NCI-H2029 (cell line): ENCODE results near the gene SUGCT.
A peak's percentile ranks its signal among the peaks of the same experiment; 100 is the strongest.
"Not testable (repeated sequence)": the region's sequence is repeated elsewhere in the genome, so short reads cannot be mapped to it uniquely, and the experiment has no call there.

Experiments used
- DNase-seq: peaks from one replicate; lab custom pipeline; 2025; lab: John Stamatoyannopoulos, UW

SUGCT gene

GRCh38 chr7:40200791-40201190 lies 66.0 kb downstream of the SUGCT start:
- no peak for DNase-seq

- no peak for DNase-seq
Measured at GRCh38 chr7:40202851-40203250, 68.0 kb downstream of the SUGCT start.

GRCh38 chr7:40204581-40204980 lies 69.8 kb downstream of the SUGCT start:
- no peak for DNase-seq

- DNase-seq = no peak
Measured at GRCh38 chr7:40205992-40206391, 71.2 kb downstream of the SUGCT start.

GRCh38 chr7:40211276-40212003 lies 76.6 kb downstream of the SUGCT start:
- DNase-seq = no peak

- DNase-seq = no peak
Measured at GRCh38 chr7:40213291-40213690, 78.5 kb downstream of the SUGCT start.

- DNase-seq = no peak
Measured at GRCh38 chr7:40213856-40214255, 79.1 kb downstream of the SUGCT start.

GRCh38 chr7:40218612-40219011 lies 83.8 kb downstream of the SUGCT start:
- not testable (repeated sequence) for DNase-seq

GRCh38 chr7:40219917-40220316 lies 85.1 kb downstream of the SUGCT start:
- DNase-seq = no peak

GRCh38 chr7:40220421-40220911 lies 85.7 kb downstream of the SUGCT start:
- DNase-seq = no peak

- no peak for DNase-seq
Measured at GRCh38 chr7:40221836-40222235, 87.0 kb downstream of the SUGCT start.

- no peak for DNase-seq
Measured at GRCh38 chr7:40223451-40224127, 88.8 kb downstream of the SUGCT start.

- no peak for DNase-seq
Measured at GRCh38 chr7:40230101-40230500, 95.3 kb downstream of the SUGCT start.

- no peak for DNase-seq
Measured at GRCh38 chr7:40231796-40232195, 97.0 kb downstream of the SUGCT start.

- peak; percentile 2 for DNase-seq
Measured at GRCh38 chr7:40232242-40232893, 97.6 kb downstream of the SUGCT start.

- DNase-seq = no peak
Measured at GRCh38 chr7:40234046-40234445, 99.2 kb downstream of the SUGCT start.

- DNase-seq = no peak
Measured at GRCh38 chr7:40234666-40235065, 99.9 kb downstream of the SUGCT start.

GRCh38 chr7:40237731-40238130 lies 102.9 kb downstream of the SUGCT start:
- no peak for DNase-seq

- DNase-seq = no peak
Measured at GRCh38 chr7:40239755-40240303, 105.0 kb downstream of the SUGCT start.

- no peak for DNase-seq
Measured at GRCh38 chr7:40243076-40243475, 108.3 kb downstream of the SUGCT start.

GRCh38 chr7:40244226-40244625 lies 109.4 kb downstream of the SUGCT start:
- no peak for DNase-seq

GRCh38 chr7:40248681-40249080 lies 113.9 kb downstream of the SUGCT start:
- no peak for DNase-seq

- not testable (repeated sequence) for DNase-seq
Measured at GRCh38 chr7:40253444-40253843, 118.6 kb downstream of the SUGCT start.
